ENCODE measurements around the gene PPM1N. TPM values are rescaled to one million over a fixed set of nuclear protein-coding genes. Genes with fewer than 3 reads are reported as not detected.

The PPM1N gene
- total and polyA plus RNA-seq, 2 experiments from 2014 or later, result 0.32 to 0.63 TPM

- Histone ChIP-seq H3K36me3 (ENCODE audit: low read depth) (no peaks in the 10 kb centered on the region), H3K4me1 (ENCODE audit: insufficient read depth) (peaks cover 16% of the 10 kb centered on the region), H3K9me3 (ENCODE audit: low read depth) (no peaks in the 10 kb centered on the region), H3K4me2 (ENCODE audit: unreplicated experiment) (peak overlapping the region; percentile 81), H4K20me1 (ENCODE audit: insufficient read depth) (no peaks in the 10 kb centered on the region), H3K79me2 (ENCODE audit: insufficient read depth) (no peaks in the 10 kb centered on the region), H3K27ac (peak overlapping the region; percentile 94), H3K4me3 (no peak overlapping the region), H3F3A (ENCODE audit: insufficient read depth) (peaks cover 25% of the 10 kb centered on the region; the same call in 1 of the 2 replicates), H2AFZ (no peak overlapping the region), H3K9ac (peak overlapping the region; percentile 99; the same call in 1 of the 2 replicates), H3K9me2 (ENCODE audit: insufficient read depth) (no peaks in the 10 kb centered on the region), H3K27me3 (replicated peaks; ENCODE audit: insufficient read depth) (no peaks in the 10 kb centered on the region)
- no peak for DNase-seq
- in situ Hi-C loops (cut with MboI), result no loop called here
- TF ChIP-seq EZH2 (IDR thresholded peaks at IDR 0.05; ENCODE audit: insufficient read depth, poor library complexity, severe bottlenecking) (no peak), EZH2phosphoT487 (IDR thresholded peaks at IDR 0.05; ENCODE audit: insufficient read depth, low read depth) (no peak)
- 93 to 97% methylated on average over 12 of the region's 12 CpGs for WGBS, 2 experiments (ENCODE audit: low coverage in 1 of 2, low lambda C conversion rate in 2 of 2, missing lambda C conversion rate in 2 of 2)
Observed at GRCh38 chr19:45451850-45452387, 46.3 kb upstream of the PPM1N start.

GRCh38 chr19:45455707-45456499, 42.3 kb upstream of the PPM1N start:
- Histone ChIP-seq H3K27me3 (replicated peaks; ENCODE audit: insufficient read depth) (no peaks in the 10 kb centered on the region), H4K20me1 (ENCODE audit: insufficient read depth) (no peaks in the 10 kb centered on the region), H3K79me2 (ENCODE audit: insufficient read depth) (no peaks in the 10 kb centered on the region), H3K4me2 (ENCODE audit: unreplicated experiment) (peak overlapping the region; percentile 71), H3K9me2 (ENCODE audit: insufficient read depth) (no peaks in the 10 kb centered on the region), H3K4me3 (peak overlapping the region; percentile 58), H3K9ac (peak overlapping the region; percentile 81), H3K9me3 (ENCODE audit: low read depth) (no peaks in the 10 kb centered on the region), H2AFZ (peak overlapping the region; percentile 24; the same call in 1 of the 2 replicates), H3K4me1 (ENCODE audit: insufficient read depth) (peaks cover 16% of the 10 kb centered on the region), H3K27ac (peak overlapping the region; percentile 96), H3F3A (ENCODE audit: insufficient read depth) (peaks cover 29% of the 10 kb centered on the region; the same call in 1 of the 2 replicates), H3K36me3 (ENCODE audit: low read depth) (no peaks in the 10 kb centered on the region)
- peak; percentile 99 for DNase-seq
- WGBS, 2 experiments (ENCODE audit: low coverage in 1 of 2, low lambda C conversion rate in 2 of 2, missing lambda C conversion rate in 2 of 2), result 3 to 4% methylated on average over 21 to 27 of the region's 27 CpGs
- TF ChIP-seq EZH2phosphoT487 (IDR thresholded peaks at IDR 0.05; ENCODE audit: insufficient read depth, low read depth) (no peak), EZH2 (IDR thresholded peaks at IDR 0.05; ENCODE audit: insufficient read depth, poor library complexity, severe bottlenecking) (no peak)
- in situ Hi-C loops (cut with MboI), result no loop called here

GRCh38 chr19:45456500-45456815, 41.8 kb upstream of the PPM1N start:
- H3K36me3 ChIP-seq (ENCODE audit: low read depth), result no peaks in the 10 kb centered on the region
- H3K79me2 ChIP-seq (ENCODE audit: insufficient read depth), result no peaks in the 10 kb centered on the region
- peaks cover 29% of the 10 kb centered on the region; the same call in 1 of the 2 replicates for H3F3A ChIP-seq (ENCODE audit: insufficient read depth)
- no peaks in the 10 kb centered on the region for H3K9me2 ChIP-seq (ENCODE audit: insufficient read depth)
- H3K4me1 ChIP-seq (ENCODE audit: insufficient read depth), result peaks cover 16% of the 10 kb centered on the region
- in situ Hi-C loops (cut with MboI), result no loop called here
- peak overlapping the region; percentile 81 for H3K9ac ChIP-seq
- no peak for DNase-seq
- TF ChIP-seq EZH2phosphoT487 (IDR thresholded peaks at IDR 0.05; ENCODE audit: insufficient read depth, low read depth) (no peak), EZH2 (IDR thresholded peaks at IDR 0.05; ENCODE audit: insufficient read depth, poor library complexity, severe bottlenecking) (no peak)
- WGBS, 2 experiments (ENCODE audit: low coverage in 1 of 2, low lambda C conversion rate in 2 of 2, missing lambda C conversion rate in 2 of 2), result 40 to 46% methylated on average over 2 of the region's 2 CpGs
- no peaks in the 10 kb centered on the region for H3K9me3 ChIP-seq (ENCODE audit: low read depth)
- peak overlapping the region; percentile 58 for H3K4me3 ChIP-seq
- H4K20me1 ChIP-seq (ENCODE audit: insufficient read depth), result no peaks in the 10 kb centered on the region
- no peaks in the 10 kb centered on the region for H3K27me3 ChIP-seq (replicated peaks; ENCODE audit: insufficient read depth)
- peak overlapping the region; percentile 71 for H3K4me2 ChIP-seq (ENCODE audit: unreplicated experiment)
- peak overlapping the region; percentile 96 for H3K27ac ChIP-seq
- no peak overlapping the region for H2AFZ ChIP-seq

GRCh38 chr19:45457776-45458175, 40.5 kb upstream of the PPM1N start:
- Histone ChIP-seq H3F3A (ENCODE audit: insufficient read depth) (peaks cover 25% of the 10 kb centered on the region; the same call in 1 of the 2 replicates), H3K4me3 (no peak overlapping the region), H3K27ac (no peak overlapping the region), H3K9ac (no peak overlapping the region), H3K36me3 (ENCODE audit: low read depth) (no peaks in the 10 kb centered on the region), H4K20me1 (ENCODE audit: insufficient read depth) (no peaks in the 10 kb centered on the region), H3K9me2 (ENCODE audit: insufficient read depth) (no peaks in the 10 kb centered on the region), H3K79me2 (ENCODE audit: insufficient read depth) (no peaks in the 10 kb centered on the region), H3K4me1 (ENCODE audit: insufficient read depth) (peaks cover 16% of the 10 kb centered on the region), H3K27me3 (replicated peaks; ENCODE audit: insufficient read depth) (no peaks in the 10 kb centered on the region), H2AFZ (no peak overlapping the region), H3K4me2 (ENCODE audit: unreplicated experiment) (no peak overlapping the region), H3K9me3 (ENCODE audit: low read depth) (no peaks in the 10 kb centered on the region)
- TF ChIP-seq EZH2 (IDR thresholded peaks at IDR 0.05; ENCODE audit: insufficient read depth, poor library complexity, severe bottlenecking) (no peak), EZH2phosphoT487 (IDR thresholded peaks at IDR 0.05; ENCODE audit: insufficient read depth, low read depth) (no peak)
- no peak for DNase-seq
- in situ Hi-C loops (cut with MboI), result no loop called here
